ENCODE data around the gene REM2.

REM2 gene, protein sequence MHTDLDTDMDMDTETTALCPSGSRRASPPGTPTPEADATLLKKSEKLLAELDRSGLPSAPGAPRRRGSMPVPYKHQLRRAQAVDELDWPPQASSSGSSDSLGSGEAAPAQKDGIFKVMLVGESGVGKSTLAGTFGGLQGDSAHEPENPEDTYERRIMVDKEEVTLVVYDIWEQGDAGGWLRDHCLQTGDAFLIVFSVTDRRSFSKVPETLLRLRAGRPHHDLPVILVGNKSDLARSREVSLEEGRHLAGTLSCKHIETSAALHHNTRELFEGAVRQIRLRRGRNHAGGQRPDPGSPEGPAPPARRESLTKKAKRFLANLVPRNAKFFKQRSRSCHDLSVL

DNA sequence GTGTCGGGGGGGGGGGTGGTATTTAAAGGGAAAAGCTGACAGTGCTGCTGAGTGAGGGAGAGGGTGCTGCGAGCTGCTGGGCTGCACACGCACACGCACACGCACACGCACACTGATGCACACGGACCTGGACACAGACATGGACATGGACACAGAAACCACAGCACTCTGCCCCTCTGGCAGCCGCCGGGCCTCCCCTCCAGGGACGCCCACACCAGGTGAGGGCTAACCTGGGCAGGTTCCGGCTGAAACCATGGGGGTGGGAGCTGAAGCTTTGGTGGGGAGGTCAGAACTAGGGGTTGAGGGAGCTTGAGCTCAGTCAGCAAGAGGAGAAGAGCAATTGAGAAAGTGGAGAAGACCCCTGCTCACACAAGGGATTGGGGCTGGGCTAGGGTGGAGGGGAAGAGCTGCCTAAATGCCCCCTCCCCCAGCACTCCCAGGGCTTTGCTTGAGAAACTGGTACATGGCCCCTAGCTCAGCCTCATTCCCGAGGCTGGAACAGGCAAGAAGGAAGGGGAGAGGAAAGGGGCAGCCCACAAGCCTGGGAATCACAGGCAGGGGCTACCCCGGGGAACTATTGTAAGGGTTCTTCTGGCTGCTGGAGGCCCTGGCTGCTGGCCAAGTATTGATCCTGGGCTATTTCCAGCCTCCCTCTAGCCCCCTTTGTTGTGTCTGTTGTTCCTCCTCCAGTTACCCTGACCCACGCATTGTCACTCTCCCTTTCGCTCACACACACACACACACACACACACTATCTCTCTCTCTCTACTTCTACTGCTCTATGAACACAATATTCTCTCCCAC lies at the start of gene REM2:
Gene REM2 (plus strand): TSS at position 50 of the 804 bp plus-strand sequence. CDS start 66 bp downstream, at position 116.
- no peak for DNase-seq

DNA sequence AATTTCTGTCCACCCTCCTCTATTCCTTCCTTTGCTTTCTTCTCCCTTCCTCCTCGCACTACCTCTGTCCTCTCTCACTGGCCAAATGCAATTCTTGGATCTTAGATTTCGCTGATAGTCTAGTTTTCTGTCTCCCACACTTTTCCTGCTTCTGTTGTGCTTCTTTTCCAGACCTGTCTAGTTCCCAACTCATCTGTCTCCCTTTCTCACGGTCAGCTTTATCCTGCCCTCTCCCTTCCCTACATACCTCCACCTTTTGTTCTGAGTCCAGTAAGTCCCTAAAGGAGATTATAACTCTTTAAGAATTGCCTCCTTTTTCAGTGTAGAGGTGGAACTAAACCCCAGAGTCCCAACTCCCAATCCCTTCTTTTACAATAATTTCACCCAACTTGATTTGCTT lies 47.5 kb upstream of the REM2 start:
- DNase-seq: no peak

DNA sequence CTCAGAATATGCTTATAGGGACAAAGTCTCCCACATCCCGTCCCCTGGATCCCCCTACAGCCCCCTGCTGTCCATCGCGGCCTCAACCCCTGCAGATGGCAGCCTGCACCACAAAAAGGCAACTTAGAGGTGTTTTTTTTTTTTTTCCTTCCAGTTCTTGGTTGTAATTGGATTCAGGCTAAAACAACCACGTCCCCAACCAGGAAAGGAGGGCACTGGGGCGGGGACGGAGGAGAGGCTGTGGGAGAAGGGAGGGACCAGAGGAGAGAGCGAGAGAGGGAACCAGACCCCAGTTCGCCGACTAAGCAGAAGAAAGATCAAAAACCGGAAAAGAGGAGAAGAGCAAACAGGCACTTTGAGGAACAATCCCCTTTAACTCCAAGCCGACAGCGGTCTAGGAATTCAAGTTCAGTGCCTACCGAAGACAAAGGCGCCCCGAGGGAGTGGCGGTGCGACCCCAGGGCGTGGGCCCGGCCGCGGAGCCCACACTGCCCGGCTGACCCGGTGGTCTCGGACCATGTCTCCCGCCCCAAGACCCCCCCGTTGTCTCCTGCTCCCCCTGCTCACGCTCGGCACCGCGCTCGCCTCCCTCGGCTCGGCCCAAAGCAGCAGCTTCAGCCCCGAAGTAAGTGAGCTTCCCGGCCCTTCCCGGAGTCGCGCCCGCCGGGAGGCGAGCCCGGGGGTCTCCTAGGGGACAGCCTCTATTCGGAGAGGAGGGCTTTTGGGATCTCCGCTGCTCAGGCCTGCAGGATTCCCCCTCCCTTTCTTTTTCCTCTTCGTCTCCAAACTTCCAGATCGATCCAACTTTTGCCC lies 46.5 kb upstream of the REM2 start, which contains the start of gene MMP14:
Gene MMP14 (plus strand): TSS at position 285 of the 813 bp plus-strand sequence. CDS start 233 bp downstream, at position 518.
- DNase-seq: no peak

DNA sequence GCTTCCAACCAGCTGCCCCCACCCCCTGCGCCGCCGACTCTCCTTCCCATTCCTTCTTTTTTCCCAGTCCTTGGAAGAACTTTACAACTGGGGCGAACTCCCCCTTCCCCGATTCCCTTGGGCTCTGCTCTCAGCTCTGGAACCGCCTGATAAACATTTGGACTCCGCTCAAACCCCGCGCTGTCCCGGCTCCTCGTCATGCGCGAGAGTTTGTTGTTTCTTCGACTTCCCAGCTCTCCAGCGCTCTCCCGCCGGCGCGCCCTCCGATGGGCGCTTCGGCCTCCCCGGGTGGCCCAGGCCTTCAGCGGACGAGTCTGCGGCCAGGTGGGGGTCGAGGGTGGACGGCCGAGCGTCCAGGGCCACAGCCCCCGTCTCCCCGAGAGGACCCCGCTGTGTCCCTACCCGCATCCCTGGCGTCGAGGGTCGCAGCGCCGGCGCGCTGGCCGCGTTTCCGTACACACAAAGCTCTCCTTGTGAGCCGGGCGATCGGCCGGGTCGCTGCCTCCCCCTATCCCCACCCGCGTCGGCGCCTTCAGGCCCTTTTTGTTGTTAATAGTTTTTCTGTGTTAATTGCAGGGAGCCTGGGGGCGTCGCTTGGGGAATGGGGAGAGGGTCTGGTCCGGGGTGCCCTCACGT lies 45.8 kb upstream of the REM2 start:
- DNase-seq: no peak

DNA sequence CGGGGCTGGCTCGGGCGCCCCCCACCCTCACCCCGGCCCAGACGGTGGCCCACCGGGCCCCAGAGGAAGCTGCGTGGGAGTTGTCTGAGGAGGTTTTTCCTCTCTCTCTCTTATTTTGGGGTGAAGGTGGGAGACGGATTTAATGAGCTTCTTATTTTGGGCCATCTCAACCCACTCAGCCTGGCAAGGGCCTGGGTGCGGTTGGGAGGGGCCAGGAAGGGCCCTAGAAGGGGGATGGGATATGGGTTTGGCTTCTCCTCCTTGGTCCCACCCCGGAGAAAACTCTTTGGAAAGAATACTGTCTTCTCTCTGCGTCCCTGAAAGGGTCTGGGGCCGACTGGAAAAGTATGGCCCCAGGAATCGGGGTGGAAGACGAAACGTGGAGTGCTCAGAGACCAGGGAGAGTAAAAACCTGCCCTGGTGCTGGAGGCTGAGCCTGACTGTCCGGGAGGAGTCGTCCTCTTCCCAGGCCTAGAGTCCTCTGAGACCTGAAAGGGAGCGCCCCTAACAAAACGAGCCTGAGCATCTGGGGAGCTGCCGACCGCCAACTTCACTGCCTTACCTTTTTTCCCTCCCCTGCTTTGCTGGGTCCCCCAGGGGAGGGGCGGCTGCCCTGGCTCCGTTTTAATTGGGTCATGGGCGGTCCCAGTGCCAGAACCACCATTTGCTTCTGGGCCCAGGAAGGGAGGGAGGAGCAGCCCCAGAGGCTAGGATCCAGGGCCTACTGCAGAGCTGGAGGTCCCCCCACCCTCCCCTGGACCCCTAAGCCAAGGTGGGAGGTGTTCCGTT lies 45.1 kb upstream of the REM2 start:
- DNase-seq: no peak

DNA sequence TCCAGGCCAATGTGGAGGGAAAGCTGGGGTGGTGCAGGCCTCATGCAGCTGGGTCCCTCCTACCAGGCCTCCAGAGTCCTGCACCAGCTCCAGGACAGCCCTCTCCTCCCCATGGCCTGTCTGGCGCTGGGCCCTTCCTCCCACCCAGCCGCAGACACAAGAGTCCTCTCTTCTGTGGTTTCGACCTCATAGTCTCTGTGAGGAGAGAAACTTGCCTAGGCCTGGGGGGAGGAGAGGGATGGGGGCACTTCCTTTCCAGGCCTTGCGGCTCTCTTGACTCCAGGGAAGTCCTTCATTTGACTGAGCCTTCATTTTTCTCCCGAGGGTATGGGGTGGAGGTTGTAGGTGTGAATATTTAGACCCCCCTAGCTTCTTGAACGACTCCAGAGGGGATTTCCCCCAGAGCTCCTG lies 44.4 kb upstream of the REM2 start:
- DNase-seq: no peak

DNA sequence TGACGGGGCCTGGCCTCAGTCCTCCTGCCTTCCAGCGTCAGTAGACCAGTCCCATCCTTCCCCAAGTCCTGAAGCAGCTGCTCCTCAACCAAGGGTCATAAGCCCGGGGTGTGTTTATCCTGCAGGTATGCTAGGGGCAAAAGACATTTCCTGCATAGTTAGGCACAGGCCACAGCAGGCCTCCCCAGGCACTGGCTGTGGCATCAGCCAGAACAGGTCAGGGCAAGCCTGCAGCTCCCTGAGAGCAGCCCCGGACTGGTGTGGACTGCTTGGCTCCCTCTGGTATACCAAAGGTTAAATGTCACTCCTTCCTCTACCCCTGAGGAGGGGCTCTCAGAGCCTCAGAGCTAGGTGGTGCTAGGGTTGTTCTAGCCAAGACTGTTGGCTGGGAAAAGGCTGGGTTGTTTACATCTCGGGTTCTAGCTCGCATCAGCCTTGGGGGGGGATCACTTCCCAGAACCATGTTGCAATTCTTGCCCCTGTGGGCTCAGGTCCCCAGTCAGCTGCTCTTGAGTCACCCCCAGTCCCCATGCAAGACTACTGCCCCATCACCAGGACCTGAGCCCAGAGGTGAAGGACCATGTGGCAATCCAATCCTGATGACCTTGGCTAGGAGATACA lies 43.8 kb upstream of the REM2 start:
- no peak for DNase-seq

DNA sequence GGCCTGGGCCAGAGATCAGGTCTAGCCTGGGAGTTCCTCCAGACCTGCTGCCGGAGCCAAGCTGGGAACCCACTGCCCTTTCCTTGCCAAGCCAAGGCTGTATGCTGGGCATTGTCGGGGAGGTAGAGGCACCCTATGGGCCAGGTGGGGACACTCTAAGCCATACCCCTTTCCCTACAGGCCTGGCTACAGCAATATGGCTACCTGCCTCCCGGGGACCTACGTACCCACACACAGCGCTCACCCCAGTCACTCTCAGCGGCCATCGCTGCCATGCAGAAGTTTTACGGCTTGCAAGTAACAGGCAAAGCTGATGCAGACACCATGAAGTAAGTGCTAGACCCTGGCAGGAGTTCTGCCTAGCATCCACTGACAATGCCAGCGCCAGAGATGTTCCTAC lies 41.7 kb upstream of the REM2 start:
- DNase-seq: no peak

DNA sequence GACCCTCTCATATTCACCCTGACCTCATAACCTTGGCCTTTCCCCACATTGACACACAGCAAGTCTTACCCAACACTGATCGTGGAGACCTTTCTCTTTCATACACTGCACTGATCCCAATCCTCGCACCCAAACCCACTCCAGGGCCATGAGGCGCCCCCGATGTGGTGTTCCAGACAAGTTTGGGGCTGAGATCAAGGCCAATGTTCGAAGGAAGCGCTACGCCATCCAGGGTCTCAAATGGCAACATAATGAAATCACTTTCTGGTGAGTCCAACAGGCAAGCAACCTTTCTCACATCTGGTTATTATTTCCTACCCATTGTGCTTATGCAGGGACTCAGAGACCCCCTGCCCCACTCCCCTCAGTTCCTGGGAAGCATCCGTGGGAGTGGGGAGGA lies 41.3 kb upstream of the REM2 start:
- DNase-seq: no peak

DNA sequence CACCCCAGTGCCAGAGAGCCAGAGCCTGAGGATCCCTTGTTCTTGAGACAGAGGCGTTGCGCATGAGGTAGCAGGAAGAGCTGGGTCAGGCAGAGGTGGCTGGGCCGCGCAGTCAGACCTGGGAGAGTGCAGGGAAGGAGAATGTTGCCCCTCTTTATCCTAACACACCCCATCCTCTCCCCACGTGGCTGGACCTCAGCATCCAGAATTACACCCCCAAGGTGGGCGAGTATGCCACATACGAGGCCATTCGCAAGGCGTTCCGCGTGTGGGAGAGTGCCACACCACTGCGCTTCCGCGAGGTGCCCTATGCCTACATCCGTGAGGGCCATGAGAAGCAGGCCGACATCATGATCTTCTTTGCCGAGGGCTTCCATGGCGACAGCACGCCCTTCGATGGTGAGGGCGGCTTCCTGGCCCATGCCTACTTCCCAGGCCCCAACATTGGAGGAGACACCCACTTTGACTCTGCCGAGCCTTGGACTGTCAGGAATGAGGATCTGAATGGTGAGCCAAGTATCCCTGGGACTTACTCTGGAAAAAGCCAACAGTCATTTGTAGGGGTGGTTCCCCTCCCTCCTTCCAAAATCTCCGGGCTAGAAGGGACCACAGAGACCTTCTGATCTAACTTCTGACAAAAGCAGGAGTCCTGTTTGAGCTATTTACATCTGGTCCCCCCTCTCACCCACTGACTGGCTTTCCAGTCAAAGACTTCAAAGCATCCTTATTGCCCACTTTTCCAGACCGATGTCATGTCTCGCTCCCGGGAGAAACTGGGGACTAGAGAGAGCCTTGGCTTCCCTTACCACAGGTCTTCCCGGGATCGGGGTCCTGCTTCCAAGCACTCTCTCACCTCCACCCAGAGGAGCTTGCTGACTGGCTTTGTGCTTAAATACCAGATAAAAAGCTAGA lies 40.6 kb upstream of the REM2 start:
- no peak for DNase-seq

DNA sequence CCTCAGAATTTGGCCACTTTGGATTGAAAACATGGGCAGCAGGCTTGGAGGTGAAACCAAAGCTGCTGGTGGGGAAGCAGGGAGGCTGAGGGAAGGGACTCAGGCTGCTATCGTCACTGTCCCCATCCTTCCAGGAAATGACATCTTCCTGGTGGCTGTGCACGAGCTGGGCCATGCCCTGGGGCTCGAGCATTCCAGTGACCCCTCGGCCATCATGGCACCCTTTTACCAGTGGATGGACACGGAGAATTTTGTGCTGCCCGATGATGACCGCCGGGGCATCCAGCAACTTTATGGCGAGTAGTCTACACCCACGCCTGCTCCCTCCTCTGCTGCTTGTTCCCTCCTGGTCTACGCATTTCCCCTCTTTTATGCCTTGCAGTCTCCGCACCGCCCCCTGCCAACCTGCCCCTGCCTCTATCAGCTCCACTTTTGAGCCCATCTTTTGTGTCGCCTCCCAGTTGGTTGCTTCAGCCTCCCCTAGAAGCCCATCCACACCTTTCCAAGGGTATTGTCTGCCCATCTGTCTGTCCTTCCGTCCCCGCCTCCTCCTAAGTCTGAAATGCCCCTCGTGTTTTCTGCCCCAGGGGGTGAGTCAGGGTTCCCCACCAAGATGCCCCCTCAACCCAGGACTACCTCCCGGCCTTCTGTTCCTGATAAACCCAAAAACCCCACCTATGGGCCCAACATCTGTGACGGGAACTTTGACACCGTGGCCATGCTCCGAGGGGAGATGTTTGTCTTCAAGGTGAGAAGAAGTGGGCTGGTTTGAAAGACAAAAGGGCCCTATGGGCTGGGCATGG lies 39.7 kb upstream of the REM2 start:
- DNase-seq: no peak

DNA sequence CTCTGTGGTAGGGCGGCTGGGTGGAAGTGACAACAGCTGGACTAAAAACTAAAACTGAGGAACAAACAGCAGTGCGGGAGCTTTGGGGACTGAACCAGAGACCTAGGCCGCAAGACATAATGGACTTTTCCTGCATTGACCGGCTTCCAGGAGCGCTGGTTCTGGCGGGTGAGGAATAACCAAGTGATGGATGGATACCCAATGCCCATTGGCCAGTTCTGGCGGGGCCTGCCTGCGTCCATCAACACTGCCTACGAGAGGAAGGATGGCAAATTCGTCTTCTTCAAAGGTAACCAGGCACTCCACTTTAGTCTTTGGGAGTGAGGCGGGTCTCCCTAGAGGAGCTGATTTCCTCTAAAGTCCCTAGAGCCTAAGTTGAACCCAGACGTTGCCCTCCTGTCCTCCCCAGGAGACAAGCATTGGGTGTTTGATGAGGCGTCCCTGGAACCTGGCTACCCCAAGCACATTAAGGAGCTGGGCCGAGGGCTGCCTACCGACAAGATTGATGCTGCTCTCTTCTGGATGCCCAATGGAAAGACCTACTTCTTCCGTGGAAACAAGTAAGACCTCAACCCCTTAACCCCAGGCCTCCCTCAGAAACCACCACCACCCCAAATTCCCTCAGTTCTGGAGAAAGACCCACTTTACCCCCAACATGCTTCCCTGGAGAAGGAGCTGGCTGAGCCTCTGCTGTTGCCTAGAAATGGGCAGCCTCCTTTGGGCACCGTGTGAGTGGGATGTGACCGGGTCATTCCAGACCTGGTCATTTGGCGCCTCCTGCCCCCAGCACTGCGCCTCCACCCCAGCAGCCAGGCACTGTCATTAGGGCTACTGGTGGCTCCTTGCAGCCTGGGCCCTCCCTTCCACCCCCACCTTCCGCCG lies 38.6 kb upstream of the REM2 start:
- no peak for DNase-seq

DNA sequence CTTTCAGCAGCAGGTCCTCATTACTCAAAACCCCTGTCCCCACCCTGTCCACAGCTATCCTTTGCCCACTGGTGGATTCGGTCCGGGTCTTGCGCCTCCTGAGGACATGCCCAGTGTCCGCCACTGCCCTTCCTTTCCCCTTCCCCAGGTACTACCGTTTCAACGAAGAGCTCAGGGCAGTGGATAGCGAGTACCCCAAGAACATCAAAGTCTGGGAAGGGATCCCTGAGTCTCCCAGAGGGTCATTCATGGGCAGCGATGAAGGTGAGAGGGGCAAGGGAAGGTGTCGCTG lies 38.0 kb upstream of the REM2 start:
- DNase-seq: no peak

DNA sequence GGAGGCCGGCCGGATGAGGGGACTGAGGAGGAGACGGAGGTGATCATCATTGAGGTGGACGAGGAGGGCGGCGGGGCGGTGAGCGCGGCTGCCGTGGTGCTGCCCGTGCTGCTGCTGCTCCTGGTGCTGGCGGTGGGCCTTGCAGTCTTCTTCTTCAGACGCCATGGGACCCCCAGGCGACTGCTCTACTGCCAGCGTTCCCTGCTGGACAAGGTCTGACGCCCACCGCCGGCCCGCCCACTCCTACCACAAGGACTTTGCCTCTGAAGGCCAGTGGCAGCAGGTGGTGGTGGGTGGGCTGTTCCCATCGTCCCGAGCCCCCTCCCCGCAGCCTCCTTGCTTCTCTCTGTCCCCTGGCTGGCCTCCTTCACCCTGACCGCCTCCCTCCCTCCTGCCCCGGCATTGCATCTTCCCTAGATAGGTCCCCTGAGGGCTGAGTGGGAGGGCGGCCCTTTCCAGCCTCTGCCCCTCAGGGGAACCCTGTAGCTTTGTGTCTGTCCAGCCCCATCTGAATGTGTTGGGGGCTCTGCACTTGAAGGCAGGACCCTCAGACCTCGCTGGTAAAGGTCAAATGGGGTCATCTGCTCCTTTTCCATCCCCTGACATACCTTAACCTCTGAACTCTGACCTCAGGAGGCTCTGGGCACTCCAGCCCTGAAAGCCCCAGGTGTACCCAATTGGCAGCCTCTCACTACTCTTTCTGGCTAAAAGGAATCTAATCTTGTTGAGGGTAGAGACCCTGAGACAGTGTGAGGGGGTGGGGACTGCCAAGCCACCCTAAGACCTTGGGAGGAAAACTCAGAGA lies 37.0 kb upstream of the REM2 start:
- no peak for DNase-seq

DNA sequence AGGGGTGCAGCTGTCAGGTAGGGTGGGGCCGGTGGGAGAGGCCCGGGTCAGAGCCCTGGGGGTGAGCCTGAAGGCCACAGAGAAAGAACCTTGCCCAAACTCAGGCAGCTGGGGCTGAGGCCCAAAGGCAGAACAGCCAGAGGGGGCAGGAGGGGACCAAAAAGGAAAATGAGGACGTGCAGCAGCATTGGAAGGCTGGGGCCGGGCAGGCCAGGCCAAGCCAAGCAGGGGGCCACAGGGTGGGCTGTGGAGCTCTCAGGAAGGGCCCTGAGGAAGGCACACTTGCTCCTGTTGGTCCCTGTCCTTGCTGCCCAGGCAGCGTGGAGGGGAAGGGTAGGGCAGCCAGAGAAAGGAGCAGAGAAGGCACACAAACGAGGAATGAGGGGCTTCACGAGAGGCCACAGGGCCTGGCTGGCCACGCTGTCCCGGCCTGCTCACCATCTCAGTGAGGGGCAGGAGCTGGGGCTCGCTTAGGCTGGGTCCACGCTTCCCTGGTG lies 36.2 kb upstream of the REM2 start:
- DNase-seq: no peak

DNA sequence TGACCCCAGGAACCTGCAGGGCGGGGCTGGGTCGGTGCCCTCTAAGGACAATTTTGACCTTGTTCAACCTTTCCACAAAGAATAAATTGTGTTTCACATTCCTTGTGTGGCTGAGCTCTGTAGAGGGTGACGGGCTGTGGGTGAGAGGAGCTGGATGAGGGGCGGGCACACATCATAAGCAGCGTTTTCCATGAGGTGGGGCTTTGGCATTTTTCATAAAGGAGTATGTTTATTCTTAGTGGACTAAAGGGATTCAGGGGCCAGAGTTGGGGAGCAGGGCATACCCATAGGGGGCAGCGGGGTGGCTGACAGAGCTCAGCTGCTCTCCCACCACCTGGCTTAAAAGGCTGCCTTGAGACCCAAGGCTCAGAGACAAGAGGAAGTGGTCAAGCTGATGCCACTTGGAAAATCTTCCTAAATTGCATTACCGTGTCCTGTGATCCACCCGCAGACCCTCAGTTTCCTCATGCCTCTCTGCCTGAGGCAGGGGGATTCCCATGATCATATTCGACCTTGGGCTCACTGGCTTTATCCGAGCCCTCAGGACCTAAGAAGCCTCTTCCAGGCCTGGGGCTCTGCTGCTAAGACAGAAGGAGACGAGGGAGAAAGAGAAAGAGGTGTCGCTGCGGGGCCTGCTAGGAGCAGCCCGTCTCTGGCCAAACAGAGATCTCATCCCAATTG lies 35.2 kb upstream of the REM2 start:
- DNase-seq: no peak
